22Rv1 (cell line): Measurements from ENCODE around the gene GMNN.

Source experiments
- CTCF ChIP-seq: fragments of 450-650 bp; IDR thresholded peaks from 2 replicates; pipeline ENCODE4 v1.5.1; 2017; ENCODE audit warnings: mild to moderate bottlenecking
- ZFX ChIP-seq: fragments of 450-650 bp; IDR thresholded peaks from 2 replicates; pipeline ENCODE4 v1.6.1; 2017; ENCODE audit warnings: antibody characterized with exemption, borderline replicate concordance

- TF ChIP-seq CTCF (no peak), ZFX (no peak)
Measured at GRCh38 chr6:24742216-24742738, 32.5 kb upstream of the GMNN start.
